HepG2 (cell line): Measurements from ENCODE around the gene NHERF2. TPM values are rescaled to one million over a fixed set of nuclear protein-coding genes. Genes with fewer than 3 reads are reported as not detected.

ENCODE experiments used
- CBX2 ChIP-seq, 2 experiments: fragments of 200-600 bp in 1 of 2; sonication (generic); formaldehyde crosslinking in 1 of 2; IDR thresholded peaks; 2 replicates each; pipeline versions ENCODE4 v1.7.0 to v1.8.1; 2018 to 2022; ENCODE audit warnings: low read depth in 2 of 2, low read length in 1 of 2, mild to moderate bottlenecking in 1 of 2, missing genetic modification reagents in 1 of 2
- HNRNPK ChIP-seq: fragments of 200-400 bp; formaldehyde crosslinking; IDR thresholded peaks from 2 replicates; pipeline ENCODE4 v1.6.1; 2018; ENCODE audit warnings: low read length, low read depth, moderate library complexity, mild to moderate bottlenecking; ENCODE audit not compliant: poor library complexity, severe bottlenecking
- MAX ChIP-seq: IDR thresholded peaks from 2 replicates; pipeline ENCODE4 v1.6.1; 2012; ENCODE audit warnings: inconsistent platforms
- NAIF1 ChIP-seq: sonication (generic); formaldehyde crosslinking; IDR thresholded peaks from 2 replicates; pipeline ENCODE4 v1.5.0; 2020; ENCODE audit warnings: mild to moderate bottlenecking, missing genetic modification reagents, borderline replicate concordance
- RBM39 ChIP-seq: fragments of 200-400 bp; formaldehyde crosslinking; IDR thresholded peaks from one replicate; pipeline ENCODE4 v1.6.1; 2018; ENCODE audit warnings: antibody characterized with exemption, mild to moderate bottlenecking, low read depth, low read length; ENCODE audit not compliant: poor library complexity, severe bottlenecking
- TGIF2 ChIP-seq: IDR thresholded peaks from 2 replicates; pipeline ENCODE4 v1.6.1; 2016; ENCODE audit warnings: control low read depth, missing compliant biosample characterization
- THAP11 ChIP-seq: IDR thresholded peaks from 2 replicates; pipeline ENCODE4 v1.6.1; 2016; ENCODE audit warnings: missing biosample characterization, missing genetic modification reagents
- ZBTB42 ChIP-seq: sonication (generic); formaldehyde crosslinking; IDR thresholded peaks from 2 replicates; pipeline ENCODE4 v1.5.0; 2020; ENCODE audit warnings: mild to moderate bottlenecking, missing genetic modification reagents
- ZGPAT ChIP-seq: IDR thresholded peaks from 2 replicates; pipeline ENCODE4 v1.6.1; 2016; ENCODE audit warnings: mild to moderate bottlenecking
- ZIK1 ChIP-seq: sonication (generic); formaldehyde crosslinking; IDR thresholded peaks from 2 replicates; pipeline ENCODE4 v1.5.0; 2020; ENCODE audit warnings: mild to moderate bottlenecking, low read depth, missing genetic modification reagents, borderline replicate concordance
- ZMYM3 ChIP-seq: sonication (generic); formaldehyde crosslinking; IDR thresholded peaks from 2 replicates; pipeline ENCODE4 v1.5.1; 2020; ENCODE audit warnings: mild to moderate bottlenecking, missing genetic modification reagents
- ZNF12 ChIP-seq: sonication (generic); formaldehyde crosslinking; IDR thresholded peaks from 2 replicates; pipeline ENCODE4 v1.5.0; 2020; ENCODE audit warnings: missing genetic modification reagents
- ZNF18 ChIP-seq: sonication (generic); formaldehyde crosslinking; IDR thresholded peaks from 2 replicates; pipeline ENCODE4 v1.8.0; 2022; ENCODE audit warnings: mild to moderate bottlenecking, missing genetic modification reagents; ENCODE audit not compliant: insufficient replicate concordance
- ZNF318 ChIP-seq: sonication (generic); formaldehyde crosslinking; IDR thresholded peaks from 2 replicates; pipeline ENCODE4 v1.4.0; 2020; ENCODE audit warnings: mild to moderate bottlenecking, missing genetic modification reagents
- ZNF432 ChIP-seq: sonication (generic); formaldehyde crosslinking; IDR thresholded peaks from 2 replicates; pipeline ENCODE4 v1.5.0; 2020; ENCODE audit warnings: missing genetic modification reagents, mild to moderate bottlenecking, borderline replicate concordance
- polyA plus RNA-seq, 8 experiments: library from polyadenylated mRNA; depleted of rRNA in 3 of 8; stranded (reverse) in 7 of 8; unstranded in 1 of 8; fragments of >200 nt; fragmentation: Illumina TruSeq in 4 of 8; extraction: Trizol in 4 of 8; gene quantifications; 2 replicates each; pipeline versions ENCODE4 v1.2.1 to v1.2.3, GENCODE V29; 2011 to 2016; ENCODE audit warnings: low read depth in 4 of 8, missing spikeins in 1 of 8, mixed read lengths in 1 of 8; ENCODE audit not compliant: insufficient read depth in 1 of 8
- total RNA-seq, 5 experiments: library from RNA; depleted of rRNA; stranded (reverse); fragments of >200 nt; fragmentation: Illumina TruSeq; extraction: Trizol; gene quantifications; 2 replicates each; pipeline ENCODE4 v1.2.3, GENCODE V29; 2016; ENCODE audit warnings: low read depth in 1 of 5

The NHERF2 gene
- total and polyA plus RNA-seq, 2 of the 13 experiments (the other 11 are each of a cell fraction or from before 2014, with no cell fraction given): 23.7 to 39.3 TPM

GRCh38 chr16:2015117-2015946, 11.4 kb upstream of the NHERF2 start (continued):
- TF ChIP-seq ZBTB42 (CRISPR knock-in tag) (no peak), ZMYM3 (no peak), TGIF2 (no peak), ZNF12 (CRISPR knock-in tag) (0 out of 2 replicates have a peak, but pooled peaks have one; percentile 37), THAP11 (peak; percentile 50), ZNF318 (no peak), HNRNPK (no peak), ZNF432 (CRISPR knock-in tag) (no peak), RBM39 (no peak), CBX2 (IDR thresholded peaks at IDR 0.05; ENCODE audit: low read depth, low read length) (no peak), CBX2 (CRISPR knock-in tag; IDR thresholded peaks at IDR 0.05; ENCODE audit: low read depth) (no peak), ZIK1 (no peak), ZNF18 (CRISPR knock-in tag) (no peak), ZGPAT (CRISPR knock-in tag) (no peak), NAIF1 (CRISPR knock-in tag) (no peak), MAX (no peak)
